HL-60/S4 (cell line): ENCODE data around the gene ZNF670.
"Not testable (repeated sequence)": the region's sequence is repeated elsewhere in the genome, so short reads cannot be mapped to it uniquely, and the experiment has no call there.

Source experiments
- in situ Hi-C: fragments of 300-500 bp; cut with MboI; formaldehyde crosslinking; loops from 2 replicates; pipeline ENCODE4 v1.14.3; 2022; ENCODE audit warnings: low sequenced_read_pairs

Gene ZNF670

GRCh38 chr1:247047702-247048101 is 30.9 kb downstream of the ZNF670 start:
- in situ Hi-C loops: no loop called here

- in situ Hi-C loops: no loop called here
Observed at GRCh38 chr1:247047260-247047659, 31.4 kb downstream of the ZNF670 start.

- in situ Hi-C loops: no loop called here
Observed at GRCh38 chr1:247043406-247043805, 35.2 kb downstream of the ZNF670 start.

- in situ Hi-C loops: no loop called here
Observed at GRCh38 chr1:247037511-247038320, 40.9 kb downstream of the ZNF670 start.

GRCh38 chr1:247032306-247032705 is 46.3 kb downstream of the ZNF670 start:
- in situ Hi-C loops: not testable (repeated sequence)
